BE2C (cell line): Measurements from ENCODE around the gene MGMT.

ENCODE experiments used
- DNase-seq: peaks from one replicate; pipeline ENCODE4 v3.0.0-alpha.2; 2020
- H3K27me3 ChIP-seq: fragments of 250-450 bp; sonication (Bioruptor Pico); 2 replicates; pipeline ENCODE4 v1.5.1; 2020; ENCODE audit warnings: mild to moderate bottlenecking
- H3K36me3 ChIP-seq: fragments of 250-450 bp; sonication (Bioruptor Pico); 2 replicates; pipeline ENCODE4 v1.5.1; 2020; ENCODE audit warnings: mild to moderate bottlenecking
- H3K4me1 ChIP-seq: fragments of 250-450 bp; sonication (Bioruptor Pico); 2 replicates; pipeline ENCODE4 v1.5.1; 2020
- H3K4me3 ChIP-seq: 2 replicates; pipeline ENCODE4 v1.5.1; 2011; ENCODE audit warnings: low read depth, low read length
- H3K9me3 ChIP-seq: fragments of 250-450 bp; sonication (Bioruptor Pico); 2 replicates; pipeline ENCODE4 v1.5.1; 2020
- TF ChIP-seq, protein P1 (sequence below): IDR thresholded peaks from 2 replicates; pipeline ENCODE4 v1.5.1; 2012; ENCODE audit warnings: mild to moderate bottlenecking, low read depth, low read length

The MGMT gene

DNA sequence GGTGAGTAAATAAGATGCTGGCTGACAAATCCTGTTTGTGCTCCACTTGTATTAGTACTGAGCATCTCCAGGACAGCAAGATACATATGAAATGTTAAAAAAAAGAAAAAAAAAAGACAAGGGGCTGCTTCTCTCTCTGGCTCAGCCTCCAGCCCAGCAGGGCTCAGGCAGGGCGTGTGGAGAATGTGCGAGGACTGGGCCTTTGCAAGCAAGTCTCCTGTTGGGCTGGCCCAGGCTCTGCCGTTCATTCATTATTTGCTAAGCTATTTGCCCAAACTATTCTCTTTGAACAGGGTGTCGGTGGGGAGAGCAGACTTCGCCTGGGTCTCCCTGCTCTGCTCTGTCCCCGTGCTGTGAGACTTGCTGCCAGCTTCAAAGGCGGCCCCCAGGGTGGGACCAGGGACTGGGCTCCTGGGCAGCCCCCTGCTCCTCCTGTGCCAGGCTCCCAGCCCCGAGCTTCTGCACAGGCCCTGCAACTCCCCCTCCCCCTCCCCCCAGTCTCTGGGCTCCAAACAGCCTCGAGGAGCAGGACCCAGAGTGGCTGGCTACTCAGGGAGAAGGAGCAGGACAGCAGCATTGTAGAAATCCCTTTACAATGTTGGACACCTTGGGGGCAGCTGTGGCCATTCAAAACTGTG is 25.6 kb upstream of the MGMT start:
- DNase-seq: no peak
- H3K4me3 ChIP-seq: no peak overlapping the region
- TF ChIP-seq, protein P1, sequence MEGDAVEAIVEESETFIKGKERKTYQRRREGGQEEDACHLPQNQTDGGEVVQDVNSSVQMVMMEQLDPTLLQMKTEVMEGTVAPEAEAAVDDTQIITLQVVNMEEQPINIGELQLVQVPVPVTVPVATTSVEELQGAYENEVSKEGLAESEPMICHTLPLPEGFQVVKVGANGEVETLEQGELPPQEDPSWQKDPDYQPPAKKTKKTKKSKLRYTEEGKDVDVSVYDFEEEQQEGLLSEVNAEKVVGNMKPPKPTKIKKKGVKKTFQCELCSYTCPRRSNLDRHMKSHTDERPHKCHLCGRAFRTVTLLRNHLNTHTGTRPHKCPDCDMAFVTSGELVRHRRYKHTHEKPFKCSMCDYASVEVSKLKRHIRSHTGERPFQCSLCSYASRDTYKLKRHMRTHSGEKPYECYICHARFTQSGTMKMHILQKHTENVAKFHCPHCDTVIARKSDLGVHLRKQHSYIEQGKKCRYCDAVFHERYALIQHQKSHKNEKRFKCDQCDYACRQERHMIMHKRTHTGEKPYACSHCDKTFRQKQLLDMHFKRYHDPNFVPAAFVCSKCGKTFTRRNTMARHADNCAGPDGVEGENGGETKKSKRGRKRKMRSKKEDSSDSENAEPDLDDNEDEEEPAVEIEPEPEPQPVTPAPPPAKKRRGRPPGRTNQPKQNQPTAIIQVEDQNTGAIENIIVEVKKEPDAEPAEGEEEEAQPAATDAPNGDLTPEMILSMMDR: no peak
- no peaks in the 10 kb centered on the region for H3K27me3 ChIP-seq
- H3K9me3 ChIP-seq: no peaks in the 10 kb centered on the region
- no peaks in the 10 kb centered on the region for H3K36me3 ChIP-seq
- no peaks in the 10 kb centered on the region for H3K4me1 ChIP-seq

GRCh38 chr10:129442866-129443265 is 24.2 kb upstream of the MGMT start:
- Histone ChIP-seq H3K36me3 (no peaks in the 10 kb centered on the region), H3K9me3 (no peaks in the 10 kb centered on the region), H3K4me1 (no peaks in the 10 kb centered on the region), H3K4me3 (no peak overlapping the region), H3K27me3 (no peaks in the 10 kb centered on the region)
- TF ChIP-seq, protein P1: no peak
- DNase-seq: no peak

GRCh38 chr10:129444359-129444758 is 22.7 kb upstream of the MGMT start:
- Histone ChIP-seq H3K4me3 (no peak overlapping the region), H3K36me3 (no peaks in the 10 kb centered on the region), H3K27me3 (no peaks in the 10 kb centered on the region), H3K9me3 (no peaks in the 10 kb centered on the region), H3K4me1 (no peaks in the 10 kb centered on the region)
- DNase-seq: no peak
- TF ChIP-seq, protein P1: no peak

GRCh38 chr10:129445436-129446182 is 21.4 kb upstream of the MGMT start:
- Histone ChIP-seq H3K4me3 (no peak overlapping the region), H3K36me3 (no peaks in the 10 kb centered on the region), H3K4me1 (no peaks in the 10 kb centered on the region), H3K9me3 (no peaks in the 10 kb centered on the region), H3K27me3 (no peaks in the 10 kb centered on the region)
- TF ChIP-seq, protein P1: no peak
- DNase-seq: no peak

- Histone ChIP-seq H3K4me1 (no peaks in the 10 kb centered on the region), H3K36me3 (no peaks in the 10 kb centered on the region), H3K9me3 (no peaks in the 10 kb centered on the region), H3K27me3 (no peaks in the 10 kb centered on the region), H3K4me3 (no peak overlapping the region)
- TF ChIP-seq, protein P1: no peak
- no peak for DNase-seq
These were observed 20.9 kb upstream of the MGMT start for GRCh38 chr10:129446183-129446581.

DNA sequence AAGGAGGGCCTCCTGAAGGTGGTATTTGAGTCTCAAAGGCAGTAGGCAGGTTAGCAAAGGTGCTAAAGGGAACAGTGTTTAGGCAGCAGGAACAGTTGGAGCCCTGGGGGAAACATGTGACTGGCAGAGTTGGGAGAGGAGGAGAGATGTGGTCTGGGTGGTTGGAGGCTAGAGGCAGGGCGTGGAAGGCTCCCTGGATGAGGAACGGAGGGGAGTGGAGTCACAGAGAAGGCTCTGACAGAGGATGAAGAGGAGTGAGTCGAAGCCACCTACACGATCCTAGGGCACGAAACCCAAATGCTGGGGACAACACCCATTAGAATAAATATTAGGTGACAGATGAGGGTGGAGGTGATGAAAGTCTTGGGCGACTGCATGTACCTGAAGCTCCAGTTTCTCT is 19.6 kb upstream of the MGMT start:
- DNase-seq: no peak
- H3K27me3 ChIP-seq: no peaks in the 10 kb centered on the region
- no peaks in the 10 kb centered on the region for H3K4me1 ChIP-seq
- no peaks in the 10 kb centered on the region for H3K36me3 ChIP-seq
- TF ChIP-seq, protein P1: no peak
- H3K9me3 ChIP-seq: no peaks in the 10 kb centered on the region
- no peak overlapping the region for H3K4me3 ChIP-seq
